C4-2B (cell line): ENCODE results near the gene CABP7.

ENCODE experiments used
- H3K27ac ChIP-seq: fragments of 450-650 bp; 2 replicates; pipeline ENCODE4 v1.5.1; 2017
- ZFX ChIP-seq: fragments of 450-650 bp; IDR thresholded peaks from 2 replicates; pipeline ENCODE4 v1.6.1; 2017
- TF ChIP-seq, protein P1 (sequence below): fragments of 450-650 bp; conservative IDR thresholded peaks from 2 replicates; pipeline ENCODE4 v1.5.1; 2017; ENCODE audit warnings: mild to moderate bottlenecking

CABP7 gene

GRCh38 chr22:29695129-29695926 lies 24.5 kb upstream of the CABP7 start:
- H3K27ac ChIP-seq: no peak overlapping the region
- TF ChIP-seq ZFX: no peak
- TF ChIP-seq, protein P1, sequence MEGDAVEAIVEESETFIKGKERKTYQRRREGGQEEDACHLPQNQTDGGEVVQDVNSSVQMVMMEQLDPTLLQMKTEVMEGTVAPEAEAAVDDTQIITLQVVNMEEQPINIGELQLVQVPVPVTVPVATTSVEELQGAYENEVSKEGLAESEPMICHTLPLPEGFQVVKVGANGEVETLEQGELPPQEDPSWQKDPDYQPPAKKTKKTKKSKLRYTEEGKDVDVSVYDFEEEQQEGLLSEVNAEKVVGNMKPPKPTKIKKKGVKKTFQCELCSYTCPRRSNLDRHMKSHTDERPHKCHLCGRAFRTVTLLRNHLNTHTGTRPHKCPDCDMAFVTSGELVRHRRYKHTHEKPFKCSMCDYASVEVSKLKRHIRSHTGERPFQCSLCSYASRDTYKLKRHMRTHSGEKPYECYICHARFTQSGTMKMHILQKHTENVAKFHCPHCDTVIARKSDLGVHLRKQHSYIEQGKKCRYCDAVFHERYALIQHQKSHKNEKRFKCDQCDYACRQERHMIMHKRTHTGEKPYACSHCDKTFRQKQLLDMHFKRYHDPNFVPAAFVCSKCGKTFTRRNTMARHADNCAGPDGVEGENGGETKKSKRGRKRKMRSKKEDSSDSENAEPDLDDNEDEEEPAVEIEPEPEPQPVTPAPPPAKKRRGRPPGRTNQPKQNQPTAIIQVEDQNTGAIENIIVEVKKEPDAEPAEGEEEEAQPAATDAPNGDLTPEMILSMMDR: no peak

DNA sequence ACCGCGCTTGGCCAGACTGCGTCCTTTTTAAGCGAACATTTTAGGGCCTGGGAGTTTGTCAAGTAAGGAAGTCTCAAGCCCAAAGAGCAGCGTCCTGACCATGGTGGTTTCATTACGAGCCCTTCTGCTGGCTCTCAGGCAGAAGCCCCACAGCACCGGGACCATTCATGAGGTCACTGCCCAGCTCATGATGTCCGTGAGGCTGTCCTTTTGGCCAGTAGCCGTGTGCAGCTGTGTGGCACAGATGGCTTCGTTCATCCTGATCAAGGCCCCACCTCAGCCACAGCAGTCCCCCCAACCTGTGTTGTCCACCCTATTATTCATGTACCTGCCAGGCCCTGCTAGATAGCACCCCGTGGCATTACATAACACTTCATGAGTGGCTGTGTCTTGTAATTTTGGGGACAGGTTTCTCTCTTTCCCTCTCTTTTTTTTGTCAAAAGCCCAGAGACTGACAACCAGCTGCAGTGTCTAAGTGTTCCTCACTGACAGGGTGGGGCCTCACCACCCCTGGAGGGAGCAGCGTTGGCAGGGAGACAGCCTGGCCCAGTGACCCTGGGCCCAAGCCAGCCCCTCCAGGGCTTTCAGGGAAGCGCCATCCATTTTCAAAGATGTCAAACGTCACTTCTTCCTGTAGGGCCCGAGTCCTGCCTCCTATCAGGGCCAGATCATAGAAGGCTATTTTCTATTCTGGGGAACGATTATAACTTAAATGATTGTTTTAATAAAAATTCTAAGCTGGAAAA lies 21.8 kb upstream of the CABP7 start:
- H3K27ac ChIP-seq: no peak overlapping the region
- TF ChIP-seq ZFX: no peak
- TF ChIP-seq, protein P1: no peak

GRCh38 chr22:29700206-29700899 lies 19.4 kb upstream of the CABP7 start:
- TF ChIP-seq, protein P1: no peak
- TF ChIP-seq ZFX: no peak
- no peak overlapping the region for H3K27ac ChIP-seq

DNA sequence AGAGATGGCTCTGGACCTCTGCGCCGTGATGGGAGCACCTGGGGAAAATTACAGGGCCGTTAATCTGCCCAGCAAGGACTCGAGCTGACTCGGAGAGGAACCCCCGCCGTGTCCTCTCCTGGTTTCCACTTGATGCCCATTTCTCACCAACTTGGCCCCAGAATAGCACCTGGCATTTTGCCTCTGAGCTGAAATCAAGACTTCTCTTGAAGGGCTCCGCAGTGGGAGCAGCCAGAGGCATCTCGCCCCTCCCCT lies 19.0 kb upstream of the CABP7 start:
- peak overlapping the region; percentile 29 for H3K27ac ChIP-seq
- no peak for TF ChIP-seq ZFX
- TF ChIP-seq, protein P1: no peak

- peak overlapping the region; percentile 29 for H3K27ac ChIP-seq
These were observed 18.4 kb upstream of the CABP7 start for GRCh38 chr22:29701155-29701999.

DNA sequence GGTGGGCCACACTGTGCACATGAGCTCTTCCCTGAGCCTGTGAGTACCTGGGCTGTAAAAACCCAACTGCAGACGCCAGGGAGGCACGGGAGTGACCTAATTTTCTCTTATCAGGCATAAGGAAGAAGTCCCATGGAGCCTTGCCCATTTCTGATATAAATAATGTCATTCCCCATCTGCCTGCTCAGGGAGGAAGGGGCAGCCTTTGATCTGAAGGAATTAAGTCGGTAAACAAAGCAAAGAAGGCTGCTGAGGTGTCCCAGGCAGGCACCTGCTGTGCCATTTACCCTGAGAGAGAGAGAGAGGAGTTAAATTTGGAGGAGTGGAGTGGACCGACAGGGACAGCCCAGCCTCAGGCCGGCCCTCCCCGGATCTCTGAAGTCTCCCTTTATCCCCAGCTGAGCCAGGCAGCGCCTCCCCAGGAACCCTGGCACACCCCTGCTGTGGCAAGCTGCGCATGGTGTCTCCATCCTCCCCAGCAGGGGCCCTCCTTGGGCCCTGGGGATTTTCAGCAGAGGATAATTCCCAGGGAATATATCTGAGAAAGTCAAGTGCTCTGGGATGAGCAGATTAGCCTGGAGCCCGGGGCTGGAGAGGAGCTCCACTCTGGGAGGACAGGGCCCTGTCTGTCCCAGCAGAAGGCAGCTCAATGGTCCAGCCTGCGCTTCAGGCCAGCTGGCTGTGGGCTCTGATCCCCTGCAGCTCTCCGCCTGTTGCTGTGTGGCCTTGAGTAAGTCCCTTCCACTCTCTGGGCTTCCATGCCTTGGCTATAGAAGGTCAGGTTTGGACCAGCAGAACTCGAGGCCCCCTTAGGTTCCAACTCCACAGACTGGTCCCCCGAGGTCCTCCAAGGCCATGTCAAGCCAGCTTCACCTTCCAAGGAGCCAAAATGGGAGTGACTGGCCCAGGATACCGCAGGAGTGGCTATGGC lies 17.5 kb upstream of the CABP7 start:
- no peak for TF ChIP-seq ZFX
- TF ChIP-seq, protein P1: no peak
- peak overlapping the region; percentile 29 for H3K27ac ChIP-seq

More at GRCh38 chr22:29701155-29701999, 18.4 kb upstream of the CABP7 start:
- TF ChIP-seq, protein P1: no peak; the same call in 1 of the 2 replicates
- no peak for TF ChIP-seq ZFX
